HG03064 (cell line): Measurements from ENCODE around the gene AMMECR1L.

Source experiments
- ATAC-seq: cut with Tn5 transposase; IDR thresholded peaks from one replicate; pipeline ENCODE4 v1.9.1; 2021; ENCODE audit warnings: low read depth; ENCODE audit not compliant: unreplicated experiment

AMMECR1L gene

GRCh38 chr2:127887776-127888130, 2.0 kb upstream of the AMMECR1L start:
- no peak for ATAC-seq

GRCh38 chr2:127887082-127887775, 1.5 kb upstream of the AMMECR1L start:
- ATAC-seq: no peak

- peak; percentile 22 for ATAC-seq
Measured at GRCh38 chr2:127886593-127886935, 808 bp upstream of the AMMECR1L start.

- peak; percentile 18 for ATAC-seq
Measured at GRCh38 chr2:127884861-127885740, 655 bp downstream of the AMMECR1L start.

GRCh38 chr2:127884436-127884835, 1.3 kb downstream of the AMMECR1L start:
- ATAC-seq: no peak

GRCh38 chr2:127879899-127880298, 5.9 kb downstream of the AMMECR1L start:
- ATAC-seq: no peak

- no peak for ATAC-seq
Measured at GRCh38 chr2:127877626-127878025, 8.1 kb downstream of the AMMECR1L start.

- ATAC-seq: no peak
Measured at GRCh38 chr2:127877136-127877535, 8.6 kb downstream of the AMMECR1L start.

- ATAC-seq: no peak
Measured at GRCh38 chr2:127874378-127875269, 11.1 kb downstream of the AMMECR1L start.

GRCh38 chr2:127873707-127874303, 12.0 kb downstream of the AMMECR1L start:
- no peak for ATAC-seq

GRCh38 chr2:127872354-127872753, 13.4 kb downstream of the AMMECR1L start:
- no peak for ATAC-seq

GRCh38 chr2:127865926-127866325, 19.8 kb downstream of the AMMECR1L start:
- no peak for ATAC-seq

GRCh38 chr2:127864877-127865276, 20.9 kb downstream of the AMMECR1L start:
- ATAC-seq: no peak

- no peak for ATAC-seq
Measured at GRCh38 chr2:127862228-127862627, 23.5 kb downstream of the AMMECR1L start.

- no peak for ATAC-seq
Measured at GRCh38 chr2:127860130-127860529, 25.6 kb downstream of the AMMECR1L start.

- no peak for ATAC-seq
Measured at GRCh38 chr2:127859712-127860085, 26.1 kb downstream of the AMMECR1L start.

GRCh38 chr2:127857265-127857808, 28.4 kb downstream of the AMMECR1L start:
- peak; percentile 5 for ATAC-seq

GRCh38 chr2:127853671-127854070, 32.1 kb downstream of the AMMECR1L start:
- no peak for ATAC-seq

GRCh38 chr2:127852388-127852787, 33.4 kb downstream of the AMMECR1L start:
- ATAC-seq: no peak

- no peak for ATAC-seq
Measured at GRCh38 chr2:127847931-127848330, 37.8 kb downstream of the AMMECR1L start.
